T-helper 2 cell treated with Interferon-gamma antibody and Interleukin-4, amounts not matched to agents 100 ng/mL and 5 ng/mL, for 36 hours (primary cell): ENCODE data around the gene PAX7. TPM values are rescaled to one million over a fixed set of nuclear protein-coding genes. Genes with fewer than 3 reads are reported as not detected.
"Not testable (repeated sequence)": the region's sequence is repeated elsewhere in the genome, so short reads cannot be mapped to it uniquely, and the experiment has no call there.

Experiments used
- intact Hi-C: fragments of 100-400 bp; cut with micrococcal nuclease; formaldehyde crosslinking; loops from one replicate; pipeline ENCODE4 v1.15.1; 2023
- total RNA-seq: library from RNA; stranded (reverse); gene quantifications from 2 replicates; pipeline ENCODE4 v1.2.3, GENCODE V29; 2022

Gene PAX7
- total RNA-seq, 1 donor from 2014 or later = not detected

GRCh38 chr1:18657506-18658201, 27.0 kb downstream of the PAX7 start:
- intact Hi-C loops = no loop called here

GRCh38 chr1:18658831-18659230, 28.2 kb downstream of the PAX7 start:
- intact Hi-C loops = no loop called here

DNA sequence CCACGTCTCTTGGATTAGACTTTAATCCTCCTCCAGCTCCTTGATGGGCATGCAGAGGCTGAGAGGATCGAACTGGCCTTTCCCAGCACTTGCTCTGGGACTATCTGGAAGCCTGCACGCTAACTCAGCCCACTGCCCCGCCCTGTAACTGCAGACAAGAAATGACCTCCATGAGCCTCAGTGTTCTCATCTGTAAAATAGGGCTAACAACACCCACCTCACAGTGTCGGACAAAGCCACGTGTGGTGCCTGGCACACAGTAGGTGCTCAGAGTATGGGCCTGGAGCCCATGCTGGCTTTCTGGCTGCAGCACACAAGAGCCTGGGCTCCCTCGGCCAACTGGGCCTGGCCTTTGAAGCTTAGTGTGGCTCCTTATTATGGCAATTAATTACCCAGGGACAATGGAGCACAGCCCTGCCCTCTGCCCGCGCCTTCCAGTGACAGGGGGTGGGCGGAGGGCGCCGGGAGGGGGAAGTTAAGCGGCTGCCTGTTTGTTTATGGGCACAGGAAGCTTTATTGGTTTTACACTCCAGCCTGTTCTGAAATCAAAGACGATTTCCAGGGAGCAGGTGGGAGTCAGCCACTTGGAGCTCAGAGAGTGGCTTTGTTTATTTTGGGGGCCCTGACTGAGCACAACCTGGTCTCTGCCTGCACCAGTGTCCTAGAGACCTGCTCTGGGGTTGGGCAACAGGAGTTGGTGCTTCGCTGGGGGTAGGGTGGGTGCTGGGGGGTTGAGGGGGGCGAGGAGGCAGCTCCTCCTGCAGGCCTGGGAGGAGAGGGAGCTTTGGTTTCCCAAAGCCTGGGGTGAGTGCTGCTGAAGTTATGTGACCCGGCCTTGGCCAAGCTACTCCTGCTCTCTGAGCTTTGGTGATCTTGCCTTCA, 31.0 kb downstream of the PAX7 start:
- intact Hi-C loops = no loop called here

- intact Hi-C loops = no loop called here
Measured at GRCh38 chr1:18662286-18662639, 31.6 kb downstream of the PAX7 start.

GRCh38 chr1:18666317-18666920, 35.8 kb downstream of the PAX7 start:
- intact Hi-C loops = no loop called here

DNA sequence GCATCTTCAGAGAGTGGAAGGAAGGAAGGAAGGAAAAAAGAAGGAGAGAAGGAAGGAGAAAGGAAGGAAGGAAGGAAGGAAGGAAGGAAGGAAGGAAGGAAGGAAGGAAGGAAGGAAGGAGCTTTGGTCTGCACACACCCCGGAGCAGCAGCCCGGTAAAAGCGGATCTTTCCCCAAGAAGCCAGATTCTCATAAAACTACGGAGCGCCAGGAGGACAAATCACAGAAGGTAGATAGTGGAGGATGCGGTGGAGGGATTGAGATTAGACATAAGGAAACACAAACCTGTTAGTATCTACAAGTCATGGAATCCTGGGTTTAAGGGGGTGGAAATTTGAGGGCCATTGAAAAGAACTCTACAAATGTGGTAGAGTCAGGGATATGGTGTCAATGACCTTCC, 36.7 kb downstream of the PAX7 start:
- intact Hi-C loops = no loop called here

- intact Hi-C loops = no loop called here
Measured at GRCh38 chr1:18668046-18668445, 37.4 kb downstream of the PAX7 start.

DNA sequence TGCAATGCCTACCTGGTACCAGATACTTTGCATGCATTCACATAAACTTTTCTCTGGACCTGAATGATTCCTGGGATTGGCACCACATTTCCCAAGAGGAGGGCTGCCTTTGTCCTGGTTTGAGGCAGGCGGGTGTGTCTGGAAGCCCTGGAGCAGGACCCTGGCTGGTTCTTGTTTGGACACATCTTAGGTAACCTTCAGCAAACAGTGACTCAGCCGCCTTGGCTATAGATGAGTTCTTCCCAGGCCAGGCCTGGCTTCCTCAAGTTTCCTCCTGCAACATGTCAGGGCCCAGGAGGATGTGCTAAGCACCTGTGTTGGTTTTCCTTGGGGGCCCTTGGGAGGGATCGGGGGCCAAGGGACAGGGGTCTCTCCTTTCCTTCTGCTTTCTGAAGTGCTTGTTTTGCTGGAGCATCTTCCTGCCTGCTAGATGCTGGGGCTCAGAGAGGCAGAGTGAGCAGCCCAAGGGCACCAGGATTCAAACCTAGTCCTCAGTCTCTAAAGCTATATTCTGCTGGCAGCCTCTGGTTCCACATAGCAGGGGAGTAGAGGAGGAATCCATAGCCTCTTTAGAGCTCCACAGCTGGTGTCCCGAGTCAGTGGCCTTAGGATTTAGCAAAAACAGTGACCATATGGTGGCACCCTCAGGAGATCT, 38.2 kb downstream of the PAX7 start:
- intact Hi-C loops = no loop called here

- intact Hi-C loops = no loop called here
Measured at GRCh38 chr1:18670121-18670867, 39.6 kb downstream of the PAX7 start.

DNA sequence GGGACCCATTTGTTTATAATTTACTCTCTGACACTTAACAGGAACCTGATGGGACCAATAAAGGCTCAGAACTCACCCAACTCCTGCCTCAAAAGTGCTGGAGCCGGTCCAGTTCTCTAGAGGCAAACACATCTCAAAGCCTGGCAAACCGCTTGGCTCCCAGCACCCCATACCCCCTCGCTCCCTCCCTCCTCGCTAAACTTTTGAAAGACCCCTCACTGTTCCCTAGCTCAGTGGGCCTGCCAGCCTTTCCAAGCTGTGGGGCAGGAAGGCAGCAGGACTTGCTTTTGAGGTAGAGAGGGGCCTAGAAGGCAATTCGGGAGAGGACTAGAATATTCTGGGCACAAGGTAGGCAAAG, 40.2 kb downstream of the PAX7 start:
- intact Hi-C loops = no loop called here

DNA sequence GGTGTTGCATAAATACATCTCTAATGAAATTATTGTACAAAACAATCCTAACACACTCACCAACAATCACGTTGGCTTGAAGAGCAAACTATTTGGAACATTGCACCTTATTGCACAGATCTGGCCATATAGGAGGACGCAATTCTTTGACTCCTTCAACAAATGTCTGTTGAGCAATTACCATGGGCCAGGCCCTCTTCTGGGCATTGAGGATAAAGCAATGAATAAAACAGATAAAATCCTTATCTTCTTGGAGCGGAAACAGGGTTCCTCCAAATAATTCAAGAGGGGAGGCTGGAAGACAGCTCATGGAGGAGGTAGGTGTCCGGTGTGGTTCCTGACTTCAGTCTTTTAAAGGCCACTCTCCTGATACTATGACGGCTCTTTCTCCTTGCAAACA, 43.3 kb downstream of the PAX7 start:
- intact Hi-C loops = no loop called here

- intact Hi-C loops = no loop called here
Measured at GRCh38 chr1:18676332-18676781, 45.7 kb downstream of the PAX7 start.

DNA sequence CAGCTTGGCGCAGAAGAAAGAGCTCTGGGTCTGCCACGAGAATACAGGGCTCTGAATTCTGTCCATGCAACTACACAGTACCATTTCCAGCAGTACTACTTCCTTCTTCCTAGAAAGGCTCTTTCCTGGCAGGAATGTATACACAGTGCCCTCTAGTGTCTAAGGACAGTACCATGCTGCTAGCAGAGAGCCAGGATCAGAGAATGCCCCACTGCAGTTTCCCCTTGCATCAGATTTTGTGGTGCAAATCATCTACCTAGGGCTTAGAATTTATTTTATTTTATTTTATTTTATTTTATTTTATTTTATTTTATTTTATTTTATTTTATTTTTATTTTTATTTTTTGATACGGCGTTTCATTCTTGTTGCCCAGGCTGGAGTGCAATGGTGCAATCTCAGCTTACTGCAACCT, 50.8 kb downstream of the PAX7 start:
- intact Hi-C loops = loop anchor here (2.0 kb wide), 1 partner anchor 83 kb away; no protein-coding TSS in a partner anchor

DNA sequence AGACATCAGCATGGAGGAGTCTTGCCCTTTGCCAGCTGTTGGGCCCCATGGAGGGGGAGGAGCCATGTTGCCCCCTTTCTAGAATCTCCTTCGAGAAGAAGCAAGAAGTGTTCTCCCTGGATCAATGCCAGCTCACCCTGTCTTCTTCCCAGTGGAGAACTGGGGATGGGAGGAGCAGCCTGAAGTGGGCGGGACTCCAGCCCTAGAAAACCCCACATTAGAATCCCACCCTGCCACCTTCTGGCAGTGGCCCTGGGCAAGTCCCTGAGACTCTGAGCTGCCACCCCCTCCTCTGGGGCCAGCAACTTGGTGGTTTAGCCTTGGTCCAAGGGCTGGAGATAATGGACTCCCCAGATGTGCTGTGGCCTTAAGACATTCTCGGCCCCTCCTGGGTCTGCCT, 51.7 kb downstream of the PAX7 start:
- intact Hi-C loops = no loop called here

- intact Hi-C loops = no loop called here
Measured at GRCh38 chr1:18684303-18684702, 53.7 kb downstream of the PAX7 start.

DNA sequence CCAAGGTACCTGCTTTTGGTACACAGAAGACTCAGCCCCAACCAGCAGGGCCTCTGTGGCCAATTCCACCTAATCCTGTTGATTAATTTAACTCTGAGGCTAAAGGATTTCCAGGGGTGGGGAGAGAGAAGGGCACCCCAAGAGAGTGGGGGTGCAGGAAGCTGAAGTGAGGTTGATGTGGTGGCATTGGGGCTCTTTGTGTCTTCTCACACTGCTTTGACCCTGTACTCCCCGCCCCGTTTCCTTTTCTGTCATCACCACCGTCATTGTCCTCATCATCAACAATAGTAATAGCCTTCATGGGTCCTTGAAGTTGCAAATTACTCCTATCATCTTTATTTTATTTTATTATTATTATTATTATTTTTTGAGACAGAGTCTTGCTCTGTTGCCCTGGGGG, 55.9 kb downstream of the PAX7 start:
- intact Hi-C loops = no loop called here

DNA sequence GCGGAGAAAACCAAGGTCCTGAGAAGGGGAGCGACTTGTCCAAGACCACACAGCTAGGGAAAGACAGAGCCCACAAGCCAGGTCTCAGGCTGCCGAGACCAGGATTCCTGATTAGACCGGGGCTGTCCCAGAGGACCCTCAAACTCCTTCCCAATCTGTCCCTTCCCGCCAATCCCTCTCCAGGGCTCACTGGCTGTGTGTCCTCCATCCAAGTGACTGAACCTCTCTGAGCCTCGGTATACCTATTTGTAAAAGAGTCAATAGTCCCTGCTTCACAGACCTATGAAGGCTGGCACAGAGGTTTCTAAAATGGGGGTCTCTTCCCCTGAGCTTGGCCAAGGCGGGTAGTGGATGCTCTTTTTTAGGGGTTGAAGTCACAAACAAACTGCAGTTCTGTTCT, 56.6 kb downstream of the PAX7 start:
- intact Hi-C loops = no loop called here

GRCh38 chr1:18691648-18692047, 61.0 kb downstream of the PAX7 start:
- intact Hi-C loops = no loop called here

DNA sequence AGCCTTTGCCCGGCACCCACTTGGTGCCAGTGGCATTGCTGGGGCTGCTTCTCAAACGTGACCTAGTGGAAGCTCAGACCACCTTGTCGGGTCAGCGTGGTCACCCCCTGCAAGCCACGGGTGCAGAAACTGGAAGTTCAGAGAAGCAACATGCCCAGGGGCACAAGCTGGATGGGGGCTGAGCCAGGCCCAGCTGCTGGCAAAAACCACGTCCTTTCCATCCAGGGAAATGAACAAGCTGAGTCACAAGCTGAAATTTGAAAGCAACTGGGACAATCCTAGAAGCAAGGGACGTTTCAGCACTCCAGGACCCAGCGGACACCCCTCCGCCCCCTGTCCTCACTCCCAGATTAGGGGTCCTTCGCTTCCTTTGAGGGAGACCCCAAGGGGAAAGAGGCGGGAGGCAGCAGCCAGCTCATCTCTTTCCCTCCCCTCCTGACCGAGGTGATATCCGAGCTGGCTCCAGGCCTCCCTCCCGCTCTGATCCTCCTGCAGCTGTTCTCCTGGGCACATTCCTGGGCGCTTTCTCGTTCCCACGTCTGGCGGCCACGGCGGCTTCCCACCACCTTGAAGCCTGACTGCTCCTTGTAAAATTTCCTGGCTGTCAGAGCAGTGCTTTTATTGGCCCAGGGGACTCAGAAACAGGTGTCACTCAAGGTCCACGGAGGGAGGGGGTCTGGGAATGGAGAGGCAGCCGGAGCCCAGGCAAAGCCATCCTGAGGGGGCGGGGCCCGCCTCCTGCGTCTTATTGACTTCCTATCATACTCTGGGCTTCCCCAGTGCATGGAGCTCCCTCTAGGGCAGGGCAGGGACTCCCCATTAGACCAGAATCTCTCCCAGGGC, 62.8 kb downstream of the PAX7 start:
- intact Hi-C loops = no loop called here

DNA sequence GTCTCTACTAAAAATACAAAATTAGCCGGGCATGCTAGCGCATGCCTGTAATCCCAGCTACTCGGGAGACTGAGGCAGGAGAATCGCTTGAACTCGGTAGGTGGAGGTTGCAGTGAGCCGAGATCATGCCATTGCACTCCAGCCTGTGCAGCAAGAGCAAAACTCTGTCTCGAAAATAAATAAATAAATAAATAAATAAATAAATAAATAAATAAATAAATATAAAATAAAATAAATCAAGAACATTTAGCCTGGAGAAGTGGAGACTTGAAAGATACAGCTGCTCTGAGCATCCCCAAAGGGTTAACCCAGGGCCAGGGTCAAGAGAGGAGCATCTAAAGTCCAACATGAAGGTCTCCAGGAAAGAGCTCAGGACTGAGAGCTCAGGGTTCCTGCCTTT, 63.6 kb downstream of the PAX7 start:
- intact Hi-C loops = not testable (repeated sequence)
